GM12878 (cell line): ENCODE data around the gene ISM1. TPM values are rescaled to one million over a fixed set of nuclear protein-coding genes. Genes with fewer than 3 reads are reported as not detected.

Experiments used
- ATAC-seq: fragments of 200-7000 bp; cut with Tn5 transposase; 3 replicates; pipeline ENCODE4 v1.9.1; 2020; ENCODE audit warnings: mild to moderate bottlenecking, moderate library complexity
- BruUV-seq: library from RNA; stranded (reverse); fragments of 400-500 nt; replicated peaks from 2 replicates; lab custom pipeline; 2021; lab: Mats Ljungman, UMichigan
- CTCF ChIA-PET: fragments of 300-600 bp; sonication (Branson Sonifier 250); formaldehyde crosslinking; extraction: SDS; loops from one replicate; lab custom pipeline; 2021; ENCODE audit warnings: inconsistent platforms; lab: Yijun Ruan, JAX
- POLR2A ChIA-PET: fragments of 350-600 bp; formaldehyde crosslinking; extraction: SDS; loops from one replicate; lab custom pipeline; 2021; ENCODE audit warnings: inconsistent platforms; lab: Charles Lee
- RAD21 ChIA-PET: fragments of 300-600 bp; sonication (Branson Sonifier 250); formaldehyde crosslinking; loops from one replicate; lab custom pipeline; 2023; ENCODE audit warnings: antibody characterized with exemption; ENCODE audit not compliant: unreplicated experiment; lab: Charles Lee
- SMC1A ChIA-PET: fragments of 300-600 bp; sonication (Branson Sonifier 250); formaldehyde crosslinking; loops from one replicate; lab custom pipeline; 2023; ENCODE audit not compliant: unreplicated experiment, uncharacterized antibody; lab: Charles Lee
- DNase-seq: peaks from one replicate; pipeline ENCODE4 v3.0.0-alpha.2; 2011; ENCODE audit warnings: low read depth, low spot score
- FAIRE-seq: peaks from 3 replicates; lab custom pipeline; 2011; peaks lifted over from hg19 to GRCh38; lab: Jason Lieb, UNC
- H2AFZ ChIP-seq: 2 replicates; pipeline ENCODE4 v1.6.0; 2011; ENCODE audit warnings: low read depth, low read length, control low read depth; ENCODE audit not compliant: control insufficient read depth
- H3K27ac ChIP-seq: 2 replicates; pipeline ENCODE4 v1.5.1; 2011; ENCODE audit warnings: control low read depth; ENCODE audit not compliant: control insufficient read depth, insufficient read depth
- H3K27me3 ChIP-seq, 2 experiments: replicated peaks in 1 of 2; 2 replicates each; pipeline versions ENCODE4 v1.6.0 to v1.6.1; 2011; ENCODE audit warnings: low read length in 1 of 2; ENCODE audit not compliant: control insufficient read depth in 2 of 2, insufficient read depth in 2 of 2
- H3K36me3 ChIP-seq, 2 experiments: 2 replicates each; pipeline ENCODE4 v1.5.1; 2011; ENCODE audit warnings: low read length in 1 of 2; ENCODE audit not compliant: control insufficient read depth in 2 of 2, insufficient read depth in 2 of 2
- H3K4me1 ChIP-seq: 2 replicates; pipeline ENCODE4 v1.6.1; 2011; ENCODE audit warnings: mild to moderate bottlenecking, low read length, moderate library complexity, mixed read lengths; ENCODE audit not compliant: control insufficient read depth, insufficient read depth
- H3K4me2 ChIP-seq: 2 replicates; pipeline ENCODE4 v1.6.0; 2011; ENCODE audit warnings: control low read depth; ENCODE audit not compliant: control insufficient read depth, insufficient read depth
- H3K4me3 ChIP-seq: fragments of 200-600 bp; sonication (generic); 2 replicates; pipeline ENCODE4 v1.5.1; 2016
- H3K79me2 ChIP-seq: 2 replicates; pipeline ENCODE4 v1.6.0; 2011; ENCODE audit warnings: low read length; ENCODE audit not compliant: control insufficient read depth, insufficient read depth
- H3K9ac ChIP-seq: 2 replicates; pipeline ENCODE4 v1.8.0; 2011; ENCODE audit warnings: low read length, control low read depth, mixed read lengths; ENCODE audit not compliant: control insufficient read depth, insufficient read depth
- H3K9me3 ChIP-seq: replicated peaks from 3 replicates; pipeline ENCODE4 v1.5.1; 2011; ENCODE audit warnings: mild to moderate bottlenecking, low read length; ENCODE audit not compliant: control insufficient read depth, insufficient read depth
- H4K20me1 ChIP-seq: 2 replicates; pipeline ENCODE4 v1.6.0; 2011; ENCODE audit not compliant: control insufficient read depth, insufficient read depth
- BCL11A ChIP-seq: IDR thresholded peaks from 2 replicates; pipeline ENCODE4 v1.6.1; 2011; ENCODE audit warnings: low read depth, low read length
- CHD2 ChIP-seq: IDR thresholded peaks from 2 replicates; pipeline ENCODE4 v1.6.1; 2011; ENCODE audit warnings: low read depth, low read length, improper control_type of control experiment, borderline replicate concordance
- EZH2 ChIP-seq: IDR thresholded peaks from 2 replicates; pipeline ENCODE4 v1.6.1; 2012; ENCODE audit warnings: low read depth, mild to moderate bottlenecking, control low read depth, inconsistent platforms, low read length, borderline replicate concordance; ENCODE audit not compliant: control insufficient read depth
- HCFC1 ChIP-seq: fragments of 150-350 bp; IDR thresholded peaks from 2 replicates; pipeline ENCODE4 v1.6.1; 2014; ENCODE audit warnings: low read length
- IRF5 ChIP-seq: fragments of 450-650 bp; IDR thresholded peaks from 2 replicates; pipeline ENCODE4 v1.6.1; 2017; ENCODE audit warnings: borderline replicate concordance
- MTA2 ChIP-seq: fragments of 450-650 bp; IDR thresholded peaks from 2 replicates; pipeline ENCODE4 v1.6.1; 2016; ENCODE audit warnings: low read depth, mild to moderate bottlenecking, moderate library complexity
- NR2C2 ChIP-seq: IDR thresholded peaks from 2 replicates; pipeline ENCODE4 v1.6.1; 2011; ENCODE audit warnings: borderline replicate concordance, low read depth; ENCODE audit not compliant: control insufficient read depth, insufficient read length
- POLR2AphosphoS2 ChIP-seq: IDR thresholded peaks from 2 replicates; pipeline ENCODE4 v1.6.1; 2011; ENCODE audit warnings: low read depth, mild to moderate bottlenecking, low read length, improper control_type of control experiment, moderate library complexity
- POLR2AphosphoS5 ChIP-seq: IDR thresholded peaks from 2 replicates; pipeline ENCODE4 v1.6.1; 2011; ENCODE audit warnings: mild to moderate bottlenecking, low read length, inconsistent platforms
- RELA ChIP-seq: fragments of 450-650 bp; IDR thresholded peaks from 2 replicates; pipeline ENCODE4 v1.8.0; 2014; ENCODE audit warnings: borderline replicate concordance; ENCODE audit not compliant: partially characterized antibody
- RELB ChIP-seq: fragments of 450-650 bp; IDR thresholded peaks from 2 replicates; pipeline ENCODE4 v1.6.1; 2017; ENCODE audit warnings: low read depth, mild to moderate bottlenecking, moderate library complexity
- SIX5 ChIP-seq: IDR thresholded peaks from 2 replicates; pipeline ENCODE4 v1.6.1; 2011; ENCODE audit warnings: mild to moderate bottlenecking, low read depth, low read length, moderate library complexity; ENCODE audit not compliant: severe bottlenecking
- SMC3 ChIP-seq: IDR thresholded peaks from 2 replicates; pipeline ENCODE4 v1.6.1; 2011; ENCODE audit warnings: low read length, improper control_type of control experiment, borderline replicate concordance
- USF2 ChIP-seq: IDR thresholded peaks from 2 replicates; pipeline ENCODE4 v1.6.1; 2011; ENCODE audit warnings: low read depth, low read length, improper control_type of control experiment, borderline replicate concordance
- ZBTB11 ChIP-seq: fragments of 450-650 bp; formaldehyde crosslinking; IDR thresholded peaks from 2 replicates; pipeline ENCODE4 v1.5.0; 2022; ENCODE audit warnings: mild to moderate bottlenecking, missing genetic modification characterization
- ZZZ3 ChIP-seq: IDR thresholded peaks from 2 replicates; pipeline ENCODE4 v1.6.1; 2011; ENCODE audit warnings: low read depth; ENCODE audit not compliant: control insufficient read depth, insufficient read length
- WGBS: methylation state at CpG from one replicate; pipeline ENCODE4 v1.1.6; 2016; ENCODE audit warnings: low lambda C conversion rate; ENCODE audit not compliant: insufficient replicate concordance, insufficient coverage; ENCODE audit errors: missing lambda C conversion rate; 5-methylcytosine and 5-hydroxymethylcytosine counted together
- in situ Hi-C: fragments of 300-500 bp; cut with MboI; formaldehyde crosslinking; loops from 9 replicates; pipeline ENCODE4 v1.14.3; 2018; ENCODE audit warnings: mixed read lengths
- intact Hi-C: fragments of 100-400 bp; cut with micrococcal nuclease; formaldehyde crosslinking; loops from one replicate; pipeline ENCODE4 v1.14.2; 2022; ENCODE audit not compliant: unreplicated experiment
- polyA plus RNA-seq, 11 experiments: library from polyadenylated mRNA; depleted of rRNA in 4 of 11; unstranded in 6 of 11; stranded (reverse) in 5 of 11; fragments of >200 nt; fragmentation: Nextera tagmentation in 4 of 11; fragmentation: Illumina TruSeq in 1 of 11; extraction: Ambion mirVana in 4 of 11; extraction: Trizol in 1 of 11; gene quantifications; 1 replicate in 1 of 11; 2 replicates in 10 of 11; pipeline versions ENCODE4 v1.2.1 to v1.2.3, GENCODE V29; 2011 to 2016; ENCODE audit warnings: inconsistent platforms in 2 of 11, missing spikeins in 2 of 11, low read depth in 1 of 11
- total RNA-seq, 4 experiments: library from RNA; depleted of rRNA in 3 of 4; stranded (reverse); fragments of >200 nt in 3 of 4; fragmentation: Illumina TruSeq in 1 of 4; extraction: Trizol in 1 of 4; gene quantifications; 2 replicates each; pipeline versions ENCODE4 v1.2.1 to v1.2.3, GENCODE V29; 2013 to 2021

Gene ISM1
- total and polyA plus RNA-seq, 10 of the 15 experiments (the other 5 are each of a cell fraction or from before 2014, with no cell fraction given), result 0.01 to 0.03 TPM; not detected in 8

- Histone ChIP-seq H4K20me1 (no peaks in the 10 kb centered on the region), H3K27ac (no peak overlapping the region), H3K4me2 (no peak overlapping the region), H3K79me2 (no peaks in the 10 kb centered on the region), H3K4me1 (no peaks in the 10 kb centered on the region), H3K27me3 (no peaks in the 10 kb centered on the region; a peak in 1 of 4 replicates), H3K9me3 (no peaks in the 10 kb centered on the region), H2AFZ (no peak overlapping the region), H3K4me3 (no peak overlapping the region), H3K9ac (no peak overlapping the region), H3K36me3 (no peaks in the 10 kb centered on the region)
- CTCF ChIA-PET, result no interaction called here
- ATAC-seq (no peak), DNase-seq (no peak), FAIRE-seq (no peak)
- RAD21 ChIA-PET, result no interaction called here
- in situ Hi-C loops (no loop called here), intact Hi-C loops (no loop called here)
- SMC1A ChIA-PET, result no interaction called here
- 47% methylated on average over 3 of the region's 3 CpGs for WGBS
- no peak for TF ChIP-seq MTA2
- TF ChIP-seq SMC3, result no peak
- TF ChIP-seq ZZZ3, result no peak
- no peak for TF ChIP-seq IRF5
- no peak for TF ChIP-seq RELB
- TF ChIP-seq EZH2, result no peak
- no peak for TF ChIP-seq SIX5
- TF ChIP-seq CHD2, result no peak
- TF ChIP-seq POLR2AphosphoS2, result no peak
- no peak for TF ChIP-seq USF2
- TF ChIP-seq HCFC1, result no peak
- no peak for TF ChIP-seq ZBTB11 (CRISPR knock-in tag)
- TF ChIP-seq POLR2AphosphoS5, result no peak
- no peak for TF ChIP-seq NR2C2
- no peak for TF ChIP-seq BCL11A
- TF ChIP-seq RELA, result no peak
- POLR2A ChIA-PET, result no interaction called here
- no TSS peak for BruUV-seq
Measured at GRCh38 chr20:13186043-13186774, 34.9 kb upstream of the ISM1 start.
